Activated naive CD8-positive, alpha-beta T cell treated with anti-CD3 and anti-CD28 coated beads, Interleukin-2, amount 10 ng/mL, durations not matched to agents 7 days and 5 days (primary cell): ENCODE data around the gene SSH3. TPM values are rescaled to one million over a fixed set of nuclear protein-coding genes. Genes with fewer than 3 reads are reported as not detected.

Experiments used
- ATAC-seq: fragments of 150-1000 bp; cut with Tn5 transposase; one replicate; pipeline ENCODE4 v1.10.0; 2021; ENCODE audit warnings: low read depth, moderate library complexity
- POLR2A ChIA-PET: fragments of 350-600 bp; sonication (Branson Sonifier 250); formaldehyde crosslinking; loops from one replicate; lab custom pipeline; 2021; ENCODE audit warnings: antibody characterized with exemption; lab: Charles Lee
- DNase-seq: peaks from one replicate; pipeline ENCODE4 v3.0.0; 2021
- H3K27ac Mint-ChIP-seq: one replicate; pipeline ENCODE4 v1.8.0; 2022; ENCODE audit warnings: mild to moderate bottlenecking, mixed read lengths
- H3K27me3 Mint-ChIP-seq: one replicate; pipeline ENCODE4 v1.8.0; 2022; ENCODE audit warnings: mild to moderate bottlenecking, moderate library complexity, mixed read lengths
- H3K36me3 Mint-ChIP-seq: one replicate; pipeline ENCODE4 v1.8.0; 2021; ENCODE audit warnings: mild to moderate bottlenecking, mixed read lengths
- H3K4me1 Mint-ChIP-seq: one replicate; pipeline ENCODE4 v1.8.0; 2021; ENCODE audit warnings: mixed read lengths
- H3K4me3 Mint-ChIP-seq: one replicate; pipeline ENCODE4 v1.8.0; 2022; ENCODE audit warnings: mild to moderate bottlenecking, moderate library complexity, mixed read lengths
- H3K9me3 Mint-ChIP-seq: one replicate; pipeline ENCODE4 v1.8.0; 2021; ENCODE audit warnings: mixed read lengths
- total RNA-seq, 2 experiments: library from RNA; stranded (reverse); gene quantifications; one replicate each; pipeline ENCODE4 v1.2.3, GENCODE V29; 2021

The SSH3 gene
- total RNA-seq, 2 experiments from 2014 or later, result 24.6 to 27.0 TPM

DNA sequence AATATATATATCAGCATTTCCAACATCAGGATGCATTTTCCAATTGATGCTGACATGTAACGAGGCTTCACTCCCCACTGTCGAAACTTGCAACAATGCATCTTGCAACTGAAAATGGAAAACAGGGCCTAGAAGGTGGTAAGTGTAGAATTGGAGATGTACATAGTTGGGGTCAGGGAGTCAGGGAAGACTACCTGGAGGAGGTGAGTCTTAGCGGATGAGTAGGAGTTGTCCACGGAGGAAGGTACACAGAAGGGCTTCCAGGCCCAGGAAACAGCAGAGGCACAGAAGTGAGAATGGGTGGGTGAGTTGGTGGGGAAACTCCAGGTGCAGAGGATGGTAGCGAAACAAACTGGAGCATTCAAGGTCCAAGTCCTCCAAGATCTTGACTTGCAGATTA lies 39.1 kb upstream of the SSH3 start:
- Mint-ChIP-seq H3K27me3 (no peaks in the 10 kb centered on the region), H3K9me3 (no peaks in the 10 kb centered on the region), H3K27ac (peak overlapping the region; percentile 70), H3K4me3 (no peak overlapping the region), H3K4me1 (peaks cover 50% of the 10 kb centered on the region), H3K36me3 (peaks cover 21% of the 10 kb centered on the region)
- POLR2A ChIA-PET, result interaction anchor here (1.2 to 4.5 kb wide), 4 partner anchors 24 to 53 kb away, joined by 6 to 29 read pairs (median 27); partner anchors contain the start of genes ANKRD13D and SSH3
- ATAC-seq, result no peak
- DNase-seq, result no peak

DNA sequence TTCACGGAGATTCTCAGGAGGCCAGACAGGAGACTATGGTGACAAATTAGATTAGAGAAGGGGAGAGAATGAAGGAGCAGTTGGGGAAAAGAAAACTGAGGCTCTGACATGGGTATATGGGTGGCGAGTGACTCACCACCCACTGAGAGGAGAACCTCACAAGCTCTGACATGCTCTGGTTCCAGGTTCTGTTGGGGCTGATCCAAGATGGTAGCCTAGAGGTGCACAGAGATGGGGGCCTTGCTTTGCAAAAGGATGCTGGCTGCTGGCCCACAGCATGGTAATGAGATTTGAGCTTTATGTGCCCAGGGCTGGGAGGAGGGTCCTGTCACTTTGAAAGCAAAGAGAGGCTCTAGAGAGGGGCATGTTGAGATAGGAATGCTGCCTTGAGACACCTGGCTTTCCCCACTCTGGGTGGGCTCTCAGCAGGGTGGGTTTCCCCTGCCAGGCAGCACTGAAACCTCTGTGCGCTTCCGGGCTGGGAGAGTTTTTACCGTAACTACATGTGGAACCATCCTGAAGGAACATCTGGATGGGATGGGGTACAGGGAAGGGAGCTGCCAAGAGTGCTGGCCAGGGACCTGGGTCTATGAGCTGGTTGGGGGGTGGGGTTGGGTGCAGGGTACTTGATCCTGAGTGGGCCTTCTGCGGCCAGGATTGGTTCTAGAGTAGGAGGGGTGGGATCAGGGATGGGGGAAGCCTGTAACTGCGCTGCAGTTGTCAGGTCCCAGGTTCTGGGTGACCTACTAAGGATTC lies 38.3 kb upstream of the SSH3 start:
- Mint-ChIP-seq H3K9me3 (no peaks in the 10 kb centered on the region), H3K27me3 (no peaks in the 10 kb centered on the region), H3K27ac (peak overlapping the region; percentile 70), H3K36me3 (peaks cover 22% of the 10 kb centered on the region), H3K4me1 (peaks cover 51% of the 10 kb centered on the region), H3K4me3 (peak overlapping the region; percentile 32)
- POLR2A ChIA-PET, result interaction anchor here (1.0 to 4.5 kb wide), 4 partner anchors 24 to 52 kb away, joined by 6 to 29 read pairs (median 16); partner anchors contain the start of genes ANKRD13D and SSH3
- ATAC-seq (no peak), DNase-seq (no peak)

DNA sequence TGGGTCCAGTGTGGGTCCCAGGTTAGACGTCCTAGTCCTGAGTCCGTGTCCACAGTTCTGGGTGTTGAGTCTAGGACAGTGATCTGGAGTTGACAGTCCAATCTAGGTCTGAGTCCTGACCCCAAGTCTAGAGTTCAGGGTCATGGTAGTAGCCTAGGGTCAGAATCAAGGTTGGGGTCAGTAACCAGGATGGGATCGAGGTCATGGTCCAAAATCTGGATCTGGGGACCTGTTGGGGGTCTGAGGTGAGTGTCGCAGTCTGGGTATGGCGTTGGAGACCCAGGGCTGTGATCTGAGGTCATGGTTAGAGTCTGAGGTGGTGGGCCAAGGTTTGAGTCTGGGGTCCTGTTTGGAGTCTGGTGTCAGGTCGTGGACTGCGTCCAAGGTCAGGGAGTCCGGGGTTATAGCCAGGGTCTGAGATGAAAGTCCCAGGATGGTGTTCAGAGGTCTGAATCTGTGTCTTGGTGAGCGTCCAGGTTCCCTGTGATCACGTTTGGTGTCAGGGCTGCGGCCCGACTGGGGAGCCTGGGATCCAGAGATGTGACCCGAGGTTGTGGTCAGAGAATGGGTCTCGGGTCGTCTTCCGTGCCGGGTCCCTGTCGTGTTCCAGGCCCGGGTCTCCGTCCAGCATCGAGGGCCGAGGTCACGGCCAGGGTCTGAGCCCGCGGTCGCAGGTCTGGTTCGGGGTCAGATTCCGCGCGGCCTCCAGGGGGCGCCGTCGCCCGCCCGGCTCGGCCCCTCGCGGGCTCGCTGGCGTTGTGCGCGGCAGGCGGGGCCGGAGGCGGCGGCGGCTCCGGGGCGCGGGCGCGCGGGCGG lies 37.5 kb upstream of the SSH3 start:
- peak; percentile 35 for ATAC-seq
- H3K36me3 Mint-ChIP-seq, result peaks cover 28% of the 10 kb centered on the region
- peak overlapping the region; percentile 61 for H3K4me3 Mint-ChIP-seq
- H3K27me3 Mint-ChIP-seq, result no peaks in the 10 kb centered on the region
- DNase-seq, result peak; percentile 91
- H3K4me1 Mint-ChIP-seq, result peaks cover 56% of the 10 kb centered on the region
- H3K27ac Mint-ChIP-seq, result peak overlapping the region; percentile 70
- H3K9me3 Mint-ChIP-seq, result no peaks in the 10 kb centered on the region
- POLR2A ChIA-PET, result interaction anchor here (0.9 to 7.8 kb wide), 10 partner anchors 11 to 86 kb away, joined by 5 to 190 read pairs (median 20); partner anchors contain the start of genes ANKRD13D and SSH3

DNA sequence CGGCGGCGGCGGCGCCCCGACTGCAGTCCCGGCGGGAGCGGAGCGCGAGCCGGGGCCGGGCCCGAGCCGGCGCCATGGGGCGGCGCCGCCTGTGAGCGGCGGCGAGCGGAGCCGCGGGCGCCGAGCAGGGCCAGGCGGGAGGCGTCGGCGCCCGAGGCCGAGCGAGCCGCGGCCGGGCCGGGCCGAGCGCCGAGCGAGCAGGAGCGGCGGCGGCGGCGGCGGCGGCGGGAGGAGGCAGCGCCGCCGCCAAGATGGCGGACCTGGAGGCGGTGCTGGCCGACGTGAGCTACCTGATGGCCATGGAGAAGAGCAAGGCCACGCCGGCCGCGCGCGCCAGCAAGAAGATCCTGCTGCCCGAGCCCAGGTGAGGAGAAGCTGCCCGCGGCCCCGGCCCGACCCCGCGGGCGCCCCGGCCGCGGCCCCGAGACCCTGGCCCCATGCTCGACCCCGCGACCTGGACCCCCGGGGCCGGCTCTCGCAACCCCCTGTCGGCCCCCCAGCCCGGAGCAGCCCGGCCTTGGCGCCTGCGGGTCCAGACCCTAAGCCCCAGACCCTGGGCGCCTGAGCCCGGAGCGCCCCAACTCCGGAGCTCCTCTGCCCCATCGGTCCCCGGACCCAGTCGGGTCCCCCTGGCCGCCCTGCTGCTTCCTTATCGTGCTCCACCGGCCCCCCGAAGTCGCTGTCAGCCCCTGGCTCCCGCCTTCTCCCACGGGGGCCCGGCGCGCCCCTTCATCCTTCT lies 36.7 kb upstream of the SSH3 start, which contains the start of gene GRK2:
Gene GRK2 (plus strand): TSS at position 25 of the 739 bp plus-strand sequence. CDS start 227 bp downstream, at position 252.
- ATAC-seq, result peak; percentile 10
- POLR2A ChIA-PET, result interaction anchor here (0.9 to 7.8 kb wide), 11 partner anchors 9 to 85 kb away, joined by 3 to 190 read pairs (median 12); partner anchors contain the start of genes ANKRD13D and SSH3
- Mint-ChIP-seq H3K4me1 (peaks cover 60% of the 10 kb centered on the region), H3K4me3 (peak within 1 kb of the TSS; percentile 96), H3K36me3 (peaks cover 28% of the 10 kb centered on the region), H3K27me3 (no peaks in the 10 kb centered on the region), H3K27ac (peak within 1 kb of the TSS; percentile 96), H3K9me3 (no peaks in the 10 kb centered on the region)
- peak; percentile 66 for DNase-seq

DNA sequence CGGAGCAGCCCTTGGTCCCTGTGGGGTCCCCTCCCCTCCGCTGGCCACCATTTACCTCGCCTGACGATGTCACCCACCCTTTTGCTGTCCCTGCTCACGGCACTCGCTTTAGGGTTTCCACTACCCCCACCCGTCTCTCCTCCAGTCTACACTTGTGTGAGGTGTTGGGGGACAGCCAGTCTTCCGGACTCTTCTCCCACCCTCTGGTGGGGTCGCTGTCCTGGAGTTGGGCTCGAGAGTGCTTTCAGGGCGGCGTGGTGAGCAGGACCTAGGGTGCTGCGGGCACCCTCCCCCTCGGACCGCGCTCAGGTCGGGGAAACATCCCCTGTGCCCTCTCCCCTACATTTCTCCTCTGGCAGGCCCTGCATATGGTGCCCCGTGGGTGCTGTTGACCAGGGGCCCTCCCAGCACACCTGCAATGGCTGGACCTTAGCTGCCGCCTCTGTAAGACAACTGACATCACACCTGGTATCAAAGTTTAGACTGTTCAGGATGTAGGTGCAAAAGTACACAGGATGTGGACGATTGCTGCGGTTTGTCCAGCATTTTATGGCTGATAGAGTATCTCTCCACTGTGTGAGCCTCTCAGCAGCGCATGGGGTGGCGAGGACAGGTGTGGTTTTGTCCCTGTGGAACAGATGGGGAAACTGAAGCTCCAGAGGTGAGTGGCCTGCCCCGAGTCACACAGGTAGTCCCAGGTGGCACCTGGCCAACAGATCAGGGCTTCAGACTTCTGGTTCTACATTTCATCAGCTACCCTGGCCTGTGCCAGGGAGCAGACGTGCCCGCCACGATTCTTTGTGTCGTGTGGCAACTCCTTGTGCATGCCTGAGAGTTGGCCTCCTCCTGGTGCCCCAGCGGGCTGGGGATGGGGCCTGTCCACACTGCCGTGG lies 35.9 kb upstream of the SSH3 start:
- peaks cover 28% of the 10 kb centered on the region for H3K36me3 Mint-ChIP-seq
- no peaks in the 10 kb centered on the region for H3K9me3 Mint-ChIP-seq
- H3K4me3 Mint-ChIP-seq, result peak overlapping the region; percentile 96
- no peaks in the 10 kb centered on the region for H3K27me3 Mint-ChIP-seq
- peak; percentile 61 for DNase-seq
- H3K27ac Mint-ChIP-seq, result peak overlapping the region; percentile 96
- POLR2A ChIA-PET, result interaction anchor here (0.6 to 7.8 kb wide), 18 partner anchors 9 to 170 kb away, joined by 3 to 190 read pairs (median 7); partner anchors contain the start of genes ANKRD13D, POLD4, PTPRCAP and SSH3
- peaks cover 63% of the 10 kb centered on the region for H3K4me1 Mint-ChIP-seq
- ATAC-seq, result peak; percentile 0

DNA sequence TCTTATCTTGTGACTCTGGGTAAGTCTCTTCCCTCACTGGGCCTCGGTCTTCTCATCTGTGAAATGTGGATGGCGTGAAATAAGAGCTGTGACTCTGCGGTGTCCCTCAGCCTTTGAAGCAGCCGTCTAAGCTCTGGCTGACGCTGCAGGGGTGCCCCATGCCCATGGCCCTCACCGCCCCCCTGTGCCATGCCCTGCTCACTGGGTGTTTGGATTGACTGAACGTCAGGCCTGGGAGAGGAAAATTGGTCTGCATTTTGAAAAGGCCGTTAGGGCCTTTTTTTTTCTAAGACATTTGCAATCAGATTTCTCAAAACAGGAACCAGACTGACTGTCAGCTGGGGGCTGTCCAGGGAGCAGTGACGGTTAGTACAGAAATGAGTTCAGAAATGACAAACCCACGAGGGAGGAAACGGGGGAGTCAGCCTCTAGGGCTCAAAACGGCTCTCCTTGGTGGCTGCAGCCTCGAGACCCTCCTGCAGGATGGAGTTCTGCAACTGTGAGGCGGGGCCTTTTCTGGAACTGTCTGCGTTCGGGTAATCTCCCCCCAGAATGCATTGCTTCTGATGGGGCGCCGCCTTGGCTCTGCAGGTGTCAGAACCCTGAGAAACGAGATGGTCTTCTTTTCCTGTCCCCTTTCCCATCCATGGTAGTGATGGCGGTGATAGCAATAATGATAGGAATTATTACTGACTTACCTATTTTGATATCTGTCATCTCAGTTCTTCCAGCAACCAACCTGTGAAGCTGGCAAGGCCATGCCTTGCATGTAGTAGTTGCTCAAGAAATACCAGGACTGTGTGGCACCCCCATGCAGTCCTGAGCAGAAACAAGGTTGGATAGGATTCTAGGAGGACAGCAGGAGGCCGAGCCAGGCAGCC lies 35.0 kb upstream of the SSH3 start:
- peak; percentile 68 for DNase-seq
- H3K4me3 Mint-ChIP-seq, result peak overlapping the region; percentile 96
- peaks cover 28% of the 10 kb centered on the region for H3K36me3 Mint-ChIP-seq
- no peaks in the 10 kb centered on the region for H3K27me3 Mint-ChIP-seq
- ATAC-seq, result peak; percentile 41
- POLR2A ChIA-PET, result interaction anchor here (0.6 to 7.8 kb wide), 18 partner anchors 8 to 169 kb away, joined by 3 to 190 read pairs (median 6); partner anchors contain the start of genes ANKRD13D, POLD4, PTPRCAP and SSH3
- H3K27ac Mint-ChIP-seq, result peak overlapping the region; percentile 96
- H3K4me1 Mint-ChIP-seq, result peaks cover 62% of the 10 kb centered on the region
- H3K9me3 Mint-ChIP-seq, result no peaks in the 10 kb centered on the region

DNA sequence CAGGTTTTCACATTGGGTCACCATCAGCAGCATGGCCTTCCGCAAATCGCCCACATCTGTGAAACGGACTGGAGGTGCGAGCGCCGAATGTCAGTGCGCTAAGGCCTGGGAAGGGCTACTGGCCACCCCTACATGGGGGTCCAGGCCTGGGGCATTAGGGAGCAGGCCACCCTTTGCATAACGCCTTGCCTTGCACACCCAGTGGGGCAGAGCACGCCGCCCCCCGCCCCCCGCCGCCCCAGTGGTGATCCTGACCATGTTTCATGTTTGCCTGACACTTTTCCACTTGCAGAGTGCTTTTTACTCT lies 34.4 kb upstream of the SSH3 start:
- Mint-ChIP-seq H3K27me3 (no peaks in the 10 kb centered on the region), H3K27ac (peak overlapping the region; percentile 96), H3K9me3 (no peaks in the 10 kb centered on the region), H3K36me3 (peaks cover 28% of the 10 kb centered on the region), H3K4me3 (peak overlapping the region; percentile 96), H3K4me1 (peaks cover 62% of the 10 kb centered on the region)
- ATAC-seq (no peak), DNase-seq (no peak)
- POLR2A ChIA-PET, result interaction anchor here (0.7 to 7.8 kb wide), 8 partner anchors 7 to 360 kb away, joined by 3 to 190 read pairs (median 11); partner anchors contain the start of genes ANKRD13D, POLD4 and SSH3

DNA sequence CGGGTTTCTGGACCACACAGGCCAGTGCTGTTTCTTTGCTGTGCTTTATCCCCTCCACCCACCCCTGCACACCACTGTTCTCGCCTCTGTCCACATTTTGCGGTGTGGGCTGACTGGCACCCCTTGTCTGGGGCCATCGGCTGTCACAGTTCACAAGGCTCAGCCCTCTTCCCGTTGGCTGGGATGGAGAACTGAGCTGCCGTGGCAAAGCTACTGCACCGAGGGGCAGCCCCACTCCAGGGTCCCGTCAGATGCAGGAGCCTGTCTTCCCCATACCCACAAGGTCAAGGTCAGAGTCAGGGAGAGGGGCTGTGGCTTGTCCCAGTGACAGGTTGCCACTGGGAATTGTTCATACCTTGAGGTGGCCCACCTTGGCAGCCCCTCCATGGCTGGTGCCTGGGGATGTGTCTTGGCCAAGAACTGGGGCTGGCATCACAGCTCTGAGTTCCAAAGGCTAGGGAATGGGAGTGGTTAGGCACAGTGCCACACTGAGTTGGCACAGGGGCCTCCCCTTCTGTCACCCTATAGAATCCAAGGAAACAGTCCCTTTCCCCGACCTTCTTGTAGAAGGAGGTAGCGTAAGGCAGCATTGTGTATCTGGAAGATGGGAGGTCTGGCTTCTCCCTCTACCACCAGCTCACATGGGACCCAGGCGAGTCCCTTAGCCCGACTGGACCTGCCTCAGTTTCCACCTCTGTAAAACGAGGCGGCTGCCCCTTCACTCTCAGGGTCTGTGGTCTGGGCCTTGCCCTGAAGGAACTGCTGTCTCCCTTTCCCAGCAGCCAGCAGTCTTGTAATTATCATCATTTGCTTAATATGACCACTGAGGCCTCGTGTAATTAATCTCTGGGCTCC lies 33.7 kb upstream of the SSH3 start:
- Mint-ChIP-seq H3K9me3 (no peaks in the 10 kb centered on the region), H3K4me3 (peak overlapping the region; percentile 96), H3K27me3 (no peaks in the 10 kb centered on the region), H3K36me3 (peaks cover 31% of the 10 kb centered on the region), H3K27ac (peak overlapping the region; percentile 96), H3K4me1 (peaks cover 62% of the 10 kb centered on the region)
- ATAC-seq (no peak), DNase-seq (peak; percentile 38)
- POLR2A ChIA-PET, result interaction anchor here (0.5 to 7.8 kb wide), 11 partner anchors 7 to 1143 kb away, joined by 3 to 190 read pairs (median 7); partner anchors contain the start of genes ANKRD13D, POLD4 and SSH3

DNA sequence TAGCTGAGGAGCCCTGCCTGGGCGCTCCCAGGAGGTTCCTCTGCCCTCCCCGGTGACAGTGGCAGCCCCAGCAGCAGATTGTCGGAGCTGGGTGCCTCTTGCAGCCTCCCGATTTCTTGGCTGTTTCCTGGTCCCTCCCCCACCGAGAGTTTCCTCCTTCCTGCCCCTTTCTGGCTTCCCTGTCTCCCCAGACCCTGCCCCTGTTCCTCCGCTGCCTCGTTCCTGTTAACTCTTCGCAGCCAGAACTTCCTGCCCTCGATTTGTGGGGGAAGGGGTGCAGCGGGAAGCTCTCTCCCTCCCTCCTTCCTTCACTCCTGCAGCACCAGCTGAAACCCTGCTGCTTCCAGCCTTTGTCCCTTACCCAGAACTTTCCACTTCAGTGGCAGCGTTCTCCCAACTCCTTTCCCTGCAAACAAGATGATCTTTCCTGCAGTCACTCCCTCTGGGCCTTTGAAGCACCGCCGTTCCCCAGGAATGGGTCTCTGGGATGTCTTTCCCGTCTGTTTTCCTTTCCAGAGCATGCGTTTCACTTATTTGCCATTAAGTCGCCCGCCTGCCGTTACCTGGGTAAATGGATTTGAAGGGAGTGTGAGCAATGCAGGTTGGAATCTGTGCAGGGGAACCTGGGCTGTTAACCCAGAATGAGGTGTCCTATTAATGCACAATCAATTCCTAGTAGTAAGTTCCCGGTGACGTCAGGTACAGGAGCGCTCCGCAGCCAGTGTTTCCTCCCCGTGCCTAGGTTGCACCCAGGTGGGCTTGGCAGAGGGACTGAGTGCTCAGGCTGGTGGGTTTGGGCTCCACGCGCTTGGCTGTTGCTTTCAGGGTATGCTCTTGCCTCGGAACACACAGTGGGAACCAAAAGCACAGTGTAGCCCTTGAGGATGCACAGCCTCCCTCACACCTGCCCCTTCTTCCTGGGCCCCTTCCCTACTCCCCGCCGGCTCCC lies 32.8 kb upstream of the SSH3 start:
- POLR2A ChIA-PET, result interaction anchor here (0.5 to 7.8 kb wide), 19 partner anchors 6 to 214 kb away, joined by 3 to 190 read pairs (median 5); partner anchors contain the start of genes ANKRD13D, POLD4, PPP1CA and SSH3
- peaks cover 32% of the 10 kb centered on the region for H3K36me3 Mint-ChIP-seq
- H3K27ac Mint-ChIP-seq, result peak overlapping the region; percentile 96
- H3K4me1 Mint-ChIP-seq, result peaks cover 59% of the 10 kb centered on the region
- no peaks in the 10 kb centered on the region for H3K27me3 Mint-ChIP-seq
- DNase-seq, result peak; percentile 59
- peak overlapping the region; percentile 96 for H3K4me3 Mint-ChIP-seq
- H3K9me3 Mint-ChIP-seq, result no peaks in the 10 kb centered on the region
- no peak for ATAC-seq
